Measurements from ENCODE around the gene SYNGR3.
"Not testable (repeated sequence)": the region's sequence is repeated elsewhere in the genome, so short reads cannot be mapped to it uniquely, and the experiment has no call there.

Gene SYNGR3

GRCh38 chr16:1959269-1960039 lies 30.3 kb upstream of the SYNGR3 start, which contains the start of gene NDUFB10:
NDUFB10 (plus strand) TSS chr16:1959538; CDS start chr16:1959625, 87 bp downstream.
- peak; percentile 76 to 79 for DNase-seq (ENCODE audit: low read depth in 2 of 2)

- DNase-seq (ENCODE audit: low read depth in 2 of 2), result no peak
Observed at GRCh38 chr16:1960665-1961630, 28.8 kb upstream of the SYNGR3 start.

- no peak for DNase-seq (ENCODE audit: low read depth in 2 of 2)
Observed at GRCh38 chr16:1961651-1962067, 28.1 kb upstream of the SYNGR3 start.

- DNase-seq (ENCODE audit: low read depth in 2 of 2), result not testable (repeated sequence)
Observed at GRCh38 chr16:1962161-1963153, 27.3 kb upstream of the SYNGR3 start.

- DNase-seq (ENCODE audit: low read depth in 2 of 2), result no peak
Observed at GRCh38 chr16:1963806-1964505, 25.8 kb upstream of the SYNGR3 start.

GRCh38 chr16:1964506-1965395 lies 25.0 kb upstream of the SYNGR3 start, which contains the start of gene RPS2:
RPS2 (minus strand) TSS chr16:1964826; CDS start chr16:1964625, 201 bp downstream.
- peak; percentile 93 to 94 for DNase-seq (ENCODE audit: low read depth in 2 of 2)

DNA sequence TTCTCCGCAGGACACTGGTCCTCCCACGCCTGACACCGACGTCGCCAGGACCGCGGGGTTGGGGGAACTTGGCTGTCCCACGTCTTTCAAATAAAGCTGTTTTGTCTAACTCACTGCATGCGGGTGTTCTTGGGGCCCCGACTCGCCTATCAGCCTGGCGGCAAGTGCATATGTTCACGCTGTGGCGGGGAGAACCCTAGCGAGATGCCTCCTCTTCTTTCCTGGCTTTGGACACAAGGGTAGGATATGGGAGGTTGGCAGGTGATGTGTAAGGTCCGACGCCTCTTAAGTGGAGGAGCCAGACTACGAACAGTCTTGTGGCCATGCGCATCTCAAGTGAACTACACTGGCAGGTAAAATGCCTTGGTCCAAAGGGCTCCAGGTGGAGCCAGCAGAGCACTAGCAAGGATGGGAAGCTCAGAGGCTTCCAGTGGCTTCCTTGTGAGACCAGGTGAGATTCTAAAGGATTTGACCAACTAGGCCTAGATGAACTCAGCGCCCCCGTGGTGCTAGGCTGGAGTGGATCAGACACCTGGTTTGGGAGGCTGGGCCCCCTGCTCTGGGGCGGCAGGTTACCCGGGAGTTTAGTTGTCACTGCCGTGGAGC lies 24.3 kb upstream of the SYNGR3 start:
- no peak for DNase-seq (ENCODE audit: low read depth in 2 of 2)

GRCh38 chr16:1966460-1966859 lies 23.3 kb upstream of the SYNGR3 start, which contains the start of gene RNF151:
RNF151 (plus strand) TSS chr16:1966856; CDS start chr16:1966882, 26 bp downstream.
- DNase-seq (ENCODE audit: low read depth in 2 of 2), result no peak

- no peak for DNase-seq (ENCODE audit: low read depth in 2 of 2)
Observed at GRCh38 chr16:1968146-1968953, 21.4 kb upstream of the SYNGR3 start.

DNA sequence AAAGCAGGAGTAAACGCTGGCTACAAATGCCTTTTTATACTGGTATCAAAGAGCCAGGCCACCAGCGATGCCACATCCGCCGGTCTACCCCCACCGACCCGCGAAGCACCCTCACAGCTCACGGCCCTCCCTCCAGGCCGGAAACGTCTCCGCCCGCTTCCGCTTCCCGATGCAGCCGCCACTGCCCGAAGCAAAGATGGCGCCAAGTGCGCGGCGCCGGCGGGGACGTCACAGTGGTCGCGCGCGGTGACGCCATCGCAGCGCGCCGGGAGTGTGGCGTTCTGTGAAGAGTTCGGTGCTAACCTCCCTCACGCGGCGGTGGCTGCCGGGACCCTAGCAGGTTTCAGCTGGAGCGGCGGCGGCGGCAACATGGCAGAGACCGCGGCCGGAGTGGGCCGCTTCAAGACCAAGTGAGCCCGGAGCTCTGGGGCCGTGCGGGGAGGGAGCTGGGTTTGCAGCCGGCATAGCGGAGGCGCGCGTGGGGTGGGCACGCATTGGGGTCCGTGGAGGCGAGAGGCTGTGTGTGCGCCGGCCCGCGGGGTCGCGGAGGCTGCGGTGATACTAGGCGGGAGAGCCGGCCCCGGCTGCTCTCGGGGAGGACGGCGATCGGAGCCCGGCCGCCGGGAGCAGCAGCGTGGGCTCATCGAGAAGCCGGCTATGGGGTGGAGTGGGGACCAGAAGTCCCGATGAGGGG lies 17.8 kb upstream of the SYNGR3 start, which contains the start of gene TBL3:
TBL3 (plus strand) TSS at position 258 of the 694 bp plus-strand sequence; CDS start at position 370, 112 bp downstream.
- DNase-seq (ENCODE audit: low read depth in 2 of 2), result peak; percentile 91 to 96

- DNase-seq (ENCODE audit: low read depth in 2 of 2), result no peak
Observed at GRCh38 chr16:1972490-1972877, 17.3 kb upstream of the SYNGR3 start.

DNA sequence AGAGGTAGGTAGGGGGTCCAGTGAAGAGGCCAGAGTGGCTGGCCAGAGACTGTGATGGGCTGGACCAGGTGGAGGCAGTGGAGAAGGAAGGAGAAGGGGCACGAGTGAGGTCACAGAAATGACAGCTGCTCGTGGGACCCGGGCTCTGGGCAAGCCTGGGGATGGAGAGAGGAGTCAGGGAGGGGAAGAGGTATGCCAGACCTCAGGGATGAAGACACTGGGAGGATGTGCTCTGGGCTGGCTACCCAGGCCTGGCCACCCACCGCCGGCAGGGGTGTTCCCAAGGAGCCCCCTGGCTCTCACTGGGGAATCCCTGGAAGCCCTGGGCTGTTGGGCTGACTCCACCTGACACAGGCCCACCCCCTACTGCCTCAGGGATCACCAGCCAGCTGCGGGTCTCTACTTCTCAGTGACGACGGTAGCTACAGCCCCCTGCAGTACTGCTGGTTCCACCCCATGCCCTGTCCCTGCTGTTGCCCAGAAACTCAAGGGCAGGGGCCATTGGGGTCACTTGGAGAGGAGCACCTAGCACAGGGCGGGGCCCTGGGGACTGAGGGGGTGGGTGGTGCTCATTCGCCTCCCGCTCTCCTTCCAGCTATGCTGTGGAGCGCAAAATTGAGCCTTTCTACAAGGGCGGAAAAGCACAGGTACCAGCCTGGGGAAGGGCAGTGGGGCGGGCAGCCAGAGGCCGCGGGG lies 16.2 kb upstream of the SYNGR3 start:
- DNase-seq (ENCODE audit: low read depth in 2 of 2), result no peak

- DNase-seq (ENCODE audit: low read depth in 2 of 2), result no peak
Observed at GRCh38 chr16:1974157-1975070, 15.4 kb upstream of the SYNGR3 start.

DNA sequence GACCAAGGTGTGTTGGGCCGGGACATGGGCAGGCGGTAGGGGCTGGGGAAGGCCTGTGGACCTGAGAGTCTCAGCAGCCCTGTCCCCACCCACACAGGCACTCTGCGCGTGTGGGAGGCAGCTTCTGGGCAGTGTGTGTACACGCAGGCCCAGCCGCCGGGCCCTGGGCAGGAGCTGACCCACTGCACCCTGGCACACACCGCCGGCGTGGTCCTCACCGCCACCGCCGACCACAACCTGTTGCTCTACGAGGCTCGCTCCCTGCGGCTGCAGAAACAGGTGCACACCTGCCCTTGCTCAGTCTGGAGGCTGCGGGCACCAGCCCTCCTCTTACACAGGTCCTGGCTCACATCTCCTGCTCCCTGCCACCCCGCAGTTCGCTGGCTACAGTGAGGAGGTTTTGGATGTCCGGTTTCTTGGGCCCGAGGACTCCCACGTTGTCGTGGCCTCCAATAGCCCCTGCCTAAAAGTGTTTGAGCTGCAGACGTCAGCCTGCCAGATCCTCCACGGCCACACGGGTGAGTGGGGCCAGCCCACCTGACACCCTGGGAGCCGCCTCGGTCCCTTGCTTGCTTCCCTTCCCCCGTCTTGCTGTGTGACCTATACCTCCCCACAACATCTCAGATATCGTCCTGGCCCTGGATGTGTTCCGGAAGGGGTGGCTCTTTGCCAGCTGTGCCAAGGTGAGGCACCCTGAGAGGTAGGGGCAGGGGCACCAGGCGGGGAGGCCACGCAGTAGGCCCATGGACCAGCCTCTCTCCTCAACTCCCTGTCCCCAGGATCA lies 14.1 kb upstream of the SYNGR3 start:
- no peak for DNase-seq (ENCODE audit: low read depth in 2 of 2)

GRCh38 chr16:1976216-1976520 lies 13.6 kb upstream of the SYNGR3 start:
- DNase-seq (ENCODE audit: low read depth in 2 of 2), result no peak

All from stimulated activated CD8-positive, alpha-beta memory T cell treated with anti-CD3 and anti-CD28 coated beads, Interleukin-15, amount 100 ng/mL, for 4 hours (primary cell).